Adrenal gland (tissue), 12 donors: ENCODE results near the gene F5. TPM values are rescaled to one million over a fixed set of nuclear protein-coding genes. Genes with fewer than 3 reads are reported as not detected.
"Not testable (repeated sequence)": the region's sequence is repeated elsewhere in the genome, so short reads cannot be mapped to it uniquely, and the experiment has no call there.

Source experiments
- DNase-seq, 7 donors: peaks; one replicate each; pipeline ENCODE4 v3.0.0-alpha.2; 2019 to 2020
- H3K27ac ChIP-seq, 5 donors: fragments of 200-600 bp; sonication (generic) in 4 of 5; 1 replicate in 3 of 5; 2 replicates in 2 of 5; pipeline versions ENCODE4 v1.5.1 to v1.8.0; 2016 to 2020; ENCODE audit warnings: mild to moderate bottlenecking in 1 of 5
- H3K27me3 ChIP-seq: fragments of 200-600 bp; 2 replicates; pipeline ENCODE4 v1.8.0; 2021
- H3K36me3 ChIP-seq, 2 donors: fragments of 200-600 bp; replicated peaks in 1 of 2; 1 replicate in 1 of 2; 2 replicates in 1 of 2; pipeline versions ENCODE4 v1.5.1 to v1.8.0; 2018 to 2022
- H3K4me1 ChIP-seq, 2 donors: fragments of 200-600 bp; replicated peaks in 1 of 2; 1 replicate in 1 of 2; 2 replicates in 1 of 2; pipeline versions ENCODE4 v1.5.1 to v1.8.0; 2018 to 2021
- H3K4me3 ChIP-seq, 4 donors: fragments of 200-600 bp; sonication (generic) in 3 of 4; one replicate each; pipeline ENCODE4 v1.5.1; 2016 to 2018
- H3K9me3 ChIP-seq, 3 donors: fragments of 200-600 bp; sonication (generic) in 1 of 3; replicated peaks in 1 of 3; 1 replicate in 2 of 3; 2 replicates in 1 of 3; pipeline versions ENCODE4 v1.5.1 to v1.8.0; 2016 to 2021
- CTCF ChIP-seq, 6 experiments: fragments of 450-650 bp in 4 of 6; fragments of 200-600 bp in 2 of 6; sonication (generic) in 1 of 6; IDR thresholded peaks; 1 replicate in 5 of 6; 2 replicates in 1 of 6; pipeline versions ENCODE4 v1.5.1 to v1.8.0; 2016 to 2021; ENCODE audit warnings: antibody characterized with exemption in 6 of 6, mild to moderate bottlenecking in 2 of 6, moderate library complexity in 1 of 6
- POLR2A ChIP-seq, 2 donors: fragments of 450-650 bp; IDR thresholded peaks; one replicate each; pipeline ENCODE4 v1.6.1; 2017; ENCODE audit warnings: antibody characterized with exemption in 2 of 2, mild to moderate bottlenecking in 2 of 2, moderate library complexity in 1 of 2
- WGBS, 4 donors: extraction: QIAGEN DNeasy Blood & Tissue Kit in 2 of 4; methylation state at CpG; one replicate each; pipeline versions ENCODE4 v1.1.5 to v1.1.7; 2013 to 2017; 5-methylcytosine and 5-hydroxymethylcytosine counted together
- intact Hi-C, 2 donors: fragments of 100-400 bp; cut with DNase I; formaldehyde crosslinking; loops; one replicate each; pipeline versions ENCODE4 v1.14.1 to v1.15.0; 2022 to 2023
- polyA plus RNA-seq, 3 donors: library from polyadenylated mRNA; stranded (reverse); fragments of 200-250 nt in 2 of 3; fragments of 350-450 nt in 1 of 3; fragmentation: Illumina TruSeq in 1 of 3; extraction: RNeasy Lipid Tissue Mini Kit (QIAGEN cat#74804) in 1 of 3; gene quantifications; one replicate each; pipeline ENCODE4 v1.2.3, GENCODE V29; 2013 to 2014
- total RNA-seq, 9 donors: library from RNA; depleted of rRNA in 4 of 9; stranded (reverse); fragments of >200 nt in 4 of 9; fragments of 120-200 nt in 1 of 9; fragmentation: NEBNext Ultra II Directional in 1 of 9; extraction: Animal tissue kit (Norgen Biotek cat#: 25700) in 1 of 9; gene quantifications; one replicate each; pipeline versions ENCODE4 v1.1.0 to v1.2.4, GENCODE V29; 2013 to 2023
- donor health status: healthy with polysubstance abuse.
- donor health status: Bipolar disorder and iron deficiency.
- donor health status: DM: yes; HTN: yes; CAD: no.
- donor health status: DM: no; HTN: no; CAD: no.
- donor health status: DM: no; HTN: no; CAD: no.
- donor health status: DM: yes; HTN: yes; CAD: no.

The F5 gene
- total and polyA plus RNA-seq, 12 donors, result under 0.01 to 0.88 (median 0.14) TPM; not detected in 4

GRCh38 chr1:169508432-169509338 is 77.6 kb downstream of the F5 start:
- Histone ChIP-seq H3K4me3 (no peak overlapping the region), H3K27ac (no peak overlapping the region), H3K36me3 (no peaks in the 10 kb centered on the region), H3K27me3 (no peaks in the 10 kb centered on the region), H3K4me1 (peaks cover 0 to 16% of the 10 kb centered on the region in 2 donors), H3K9me3 (no peaks in the 10 kb centered on the region)
- no peak for TF ChIP-seq CTCF (IDR thresholded peaks at IDR 0.05)
- TF ChIP-seq POLR2A (IDR thresholded peaks at IDR 0.05), result no peak
- intact Hi-C loops, result no loop called here
- WGBS, 4 donors, result 34 to 42% (median 35%) methylated on average over 3 of the region's 3 CpGs
- DNase-seq, result no peak

- intact Hi-C loops, result no loop called here
- Histone ChIP-seq H3K9me3 (no peaks in the 10 kb centered on the region), H3K36me3 (no peaks in the 10 kb centered on the region), H3K4me1 (peaks cover 0 to 16% of the 10 kb centered on the region in 2 donors), H3K4me3 (no peak overlapping the region), H3K27me3 (no peaks in the 10 kb centered on the region), H3K27ac (no peak overlapping the region)
- no peak for DNase-seq
- 73 to 85% (median 78%) methylated on average over 2 of the region's 2 CpGs for WGBS, 4 donors
- TF ChIP-seq POLR2A (IDR thresholded peaks at IDR 0.05) (no peak), CTCF (IDR thresholded peaks at IDR 0.05) (no peak)
Measured at GRCh38 chr1:169507413-169507812, 78.9 kb downstream of the F5 start.

- H3K4me1 ChIP-seq, H3K27me3 ChIP-seq, H3K4me3 ChIP-seq, DNase-seq, H3K9me3 ChIP-seq, intact Hi-C loops, H3K27ac ChIP-seq, H3K36me3 ChIP-seq: not testable (repeated sequence)
- WGBS, 4 donors, result 87 to 98% (median 94%) methylated on average over 2 of the region's 2 CpGs
Measured at GRCh38 chr1:169503601-169504000, 82.7 kb downstream of the F5 start.

- H3K27ac ChIP-seq, result no peak overlapping the region
- TF ChIP-seq CTCF (IDR thresholded peaks at IDR 0.05), result no peak
- no peak for TF ChIP-seq POLR2A (IDR thresholded peaks at IDR 0.05)
- H3K9me3 ChIP-seq, result no peaks in the 10 kb centered on the region
- no peaks in the 10 kb centered on the region for H3K4me1 ChIP-seq
- no peak for DNase-seq
- H3K4me3 ChIP-seq, result no peak overlapping the region
- H3K27me3 ChIP-seq, result no peaks in the 10 kb centered on the region
- H3K36me3 ChIP-seq, result no peaks in the 10 kb centered on the region
- intact Hi-C loops, result no loop called here
Measured at GRCh38 chr1:169499807-169500206, 86.5 kb downstream of the F5 start.

- Histone ChIP-seq H3K27me3 (no peaks in the 10 kb centered on the region), H3K4me3 (no peak overlapping the region)
- TF ChIP-seq CTCF (IDR thresholded peaks at IDR 0.05), result no peak
- no peak for TF ChIP-seq POLR2A (IDR thresholded peaks at IDR 0.05)
Measured at GRCh38 chr1:169497317-169497716, 89.0 kb downstream of the F5 start.

More at GRCh38 chr1:169497317-169497716, 89.0 kb downstream of the F5 start:
- 89 to 98% (median 96%) methylated on average over 2 of the region's 2 CpGs for WGBS, 4 donors
- H3K36me3 ChIP-seq, result no peaks in the 10 kb centered on the region
- no peak for DNase-seq
- H3K4me1 ChIP-seq, result no peaks in the 10 kb centered on the region
- no peaks in the 10 kb centered on the region for H3K9me3 ChIP-seq
- intact Hi-C loops, result no loop called here
- H3K27ac ChIP-seq, result no peak overlapping the region
